GM18861 (cell line): ENCODE results near the gene FAM219B.
"Not testable (repeated sequence)": the region's sequence is repeated elsewhere in the genome, so short reads cannot be mapped to it uniquely, and the experiment has no call there.

Experiments used
- ATAC-seq: cut with Tn5 transposase; IDR thresholded peaks from one replicate; pipeline ENCODE4 v1.9.1; 2021; ENCODE audit not compliant: unreplicated experiment

The FAM219B gene

GRCh38 chr15:74904190-74904805, 2.4 kb downstream of the FAM219B start:
- no peak for ATAC-seq

GRCh38 chr15:74903676-74904075, 3.0 kb downstream of the FAM219B start:
- no peak for ATAC-seq

GRCh38 chr15:74902295-74903075, 4.2 kb downstream of the FAM219B start:
- ATAC-seq = no peak

GRCh38 chr15:74901612-74902063, 5.0 kb downstream of the FAM219B start:
- ATAC-seq = no peak

- no peak for ATAC-seq
Measured at GRCh38 chr15:74897300-74897701, 9.3 kb downstream of the FAM219B start.

GRCh38 chr15:74896316-74896715, 10.3 kb downstream of the FAM219B start:
- ATAC-seq = no peak

GRCh38 chr15:74895830-74896229, 10.8 kb downstream of the FAM219B start:
- no peak for ATAC-seq

GRCh38 chr15:74894383-74894782, 12.3 kb downstream of the FAM219B start:
- not testable (repeated sequence) for ATAC-seq

- ATAC-seq = no peak
Measured at GRCh38 chr15:74893627-74894026, 13.0 kb downstream of the FAM219B start.

- ATAC-seq = no peak
Measured at GRCh38 chr15:74892931-74893330, 13.7 kb downstream of the FAM219B start.

GRCh38 chr15:74892313-74892712, 14.3 kb downstream of the FAM219B start:
- ATAC-seq = no peak

GRCh38 chr15:74891469-74891868, 15.2 kb downstream of the FAM219B start:
- no peak for ATAC-seq

- no peak for ATAC-seq
Measured at GRCh38 chr15:74890665-74890960, 16.0 kb downstream of the FAM219B start.

GRCh38 chr15:74889883-74890664, 16.6 kb downstream of the FAM219B start, which contains the start of gene MPI:
MPI (plus strand) TSS chr15:74890042; CDS start chr15:74890074, 32 bp downstream.
- ATAC-seq = peak; percentile 77

- no peak for ATAC-seq
Measured at GRCh38 chr15:74889390-74889882, 17.2 kb downstream of the FAM219B start.

- ATAC-seq = no peak
Measured at GRCh38 chr15:74888716-74889115, 17.9 kb downstream of the FAM219B start.

GRCh38 chr15:74887537-74888193, 19.0 kb downstream of the FAM219B start:
- not testable (repeated sequence) for ATAC-seq

GRCh38 chr15:74885461-74885860, 21.2 kb downstream of the FAM219B start:
- no peak for ATAC-seq

GRCh38 chr15:74884428-74885223, 22.0 kb downstream of the FAM219B start:
- no peak for ATAC-seq

- ATAC-seq = no peak
Measured at GRCh38 chr15:74882528-74882927, 24.1 kb downstream of the FAM219B start.
